GM23248 (cell line): ENCODE measurements around the gene RPL22. TPM values are rescaled to one million over a fixed set of nuclear protein-coding genes. Genes with fewer than 3 reads are reported as not detected.

ENCODE experiments used
- DNase-seq: peaks from one replicate; pipeline ENCODE4 v3.0.0-alpha.2; 2015
- H2AFZ ChIP-seq: fragments of 200-600 bp; sonication (generic); 2 replicates; pipeline ENCODE4 v1.6.1; 2016; ENCODE audit warnings: antibody characterized with exemption
- H3F3A ChIP-seq: fragments of 200-600 bp; sonication (generic); 2 replicates; pipeline ENCODE4 v1.6.1; 2016; ENCODE audit warnings: mild to moderate bottlenecking, antibody characterized with exemption, mixed run types; ENCODE audit not compliant: insufficient read depth
- H3K27ac ChIP-seq: fragments of 200-600 bp; sonication (generic); 2 replicates; pipeline ENCODE4 v1.5.1; 2016; ENCODE audit warnings: mild to moderate bottlenecking
- H3K27me3 ChIP-seq: fragments of 200-600 bp; sonication (generic); replicated peaks from 2 replicates; pipeline ENCODE4 v1.6.1; 2016; ENCODE audit warnings: mild to moderate bottlenecking; ENCODE audit not compliant: insufficient read depth
- H3K36me3 ChIP-seq: fragments of 200-600 bp; sonication (generic); 2 replicates; pipeline ENCODE4 v1.6.1; 2016; ENCODE audit warnings: low read depth, mild to moderate bottlenecking
- H3K4me1 ChIP-seq: fragments of 200-600 bp; sonication (generic); 2 replicates; pipeline ENCODE4 v1.6.1; 2016; ENCODE audit warnings: mild to moderate bottlenecking; ENCODE audit not compliant: insufficient read depth
- H3K4me2 ChIP-seq: fragments of 200-600 bp; sonication (generic); one replicate; pipeline ENCODE4 v1.6.1; 2016; ENCODE audit warnings: mild to moderate bottlenecking; ENCODE audit not compliant: unreplicated experiment
- H3K4me3 ChIP-seq: fragments of 200-600 bp; sonication (generic); 2 replicates; pipeline ENCODE4 v1.5.1; 2016; ENCODE audit warnings: mild to moderate bottlenecking
- H3K79me2 ChIP-seq: fragments of 200-600 bp; sonication (generic); 2 replicates; pipeline ENCODE4 v1.6.1; 2016; ENCODE audit warnings: mild to moderate bottlenecking; ENCODE audit not compliant: insufficient read depth
- H3K9ac ChIP-seq: fragments of 200-600 bp; sonication (generic); 2 replicates; pipeline ENCODE4 v1.6.1; 2016; ENCODE audit warnings: mild to moderate bottlenecking
- H3K9me2 ChIP-seq: fragments of 200-600 bp; sonication (generic); 2 replicates; pipeline ENCODE4 v1.6.1; 2016; ENCODE audit warnings: mixed run types, mild to moderate bottlenecking, moderate library complexity; ENCODE audit not compliant: insufficient read depth
- H3K9me3 ChIP-seq: fragments of 200-600 bp; sonication (generic); one replicate; pipeline ENCODE4 v1.6.1; 2017; ENCODE audit warnings: low read depth
- H4K20me1 ChIP-seq: fragments of 200-600 bp; sonication (generic); 2 replicates; pipeline ENCODE4 v1.6.0; 2016; ENCODE audit not compliant: insufficient read depth
- EZH2 ChIP-seq: fragments of 200-600 bp; sonication (generic); IDR thresholded peaks from 2 replicates; pipeline ENCODE4 v1.6.1; 2018; ENCODE audit warnings: antibody characterized with exemption, mild to moderate bottlenecking; ENCODE audit not compliant: insufficient read depth, poor library complexity, severe bottlenecking
- EZH2phosphoT487 ChIP-seq: fragments of 200-600 bp; sonication (generic); IDR thresholded peaks from 2 replicates; pipeline ENCODE4 v1.6.1; 2018; ENCODE audit warnings: antibody characterized with exemption, moderate library complexity, mild to moderate bottlenecking, low read depth; ENCODE audit not compliant: insufficient read depth
- WGBS, 2 experiments: methylation state at CpG; one replicate each; pipeline ENCODE4 v1.1.6; 2015 to 2017; ENCODE audit warnings: low lambda C conversion rate in 2 of 2, low coverage in 1 of 2; ENCODE audit errors: missing lambda C conversion rate in 2 of 2; 5-methylcytosine and 5-hydroxymethylcytosine counted together
- in situ Hi-C: fragments of 300-500 bp; cut with MboI; formaldehyde crosslinking; loops from 2 replicates; pipeline ENCODE4 v1.15.0; 2020
- polyA plus RNA-seq: library from polyadenylated mRNA; unstranded; fragments of >200 nt; fragmentation: Nextera tagmentation; extraction: Ambion mirVana; gene quantifications from 2 replicates; pipeline ENCODE4 v1.2.1, GENCODE V29; 2016
- total RNA-seq: library from RNA; depleted of rRNA; stranded (reverse); fragments of >200 nt; shearing (Covaris generic); gene quantifications from 2 replicates; pipeline ENCODE4 v1.2.3, GENCODE V29; 2014

RPL22 gene
- total and polyA plus RNA-seq, 2 experiments from 2014 or later = 127 to 137 TPM

- no peak for DNase-seq
- H2AFZ ChIP-seq = no peak overlapping the region
- 71 to 94% methylated on average over 1 of the region's 1 CpG for WGBS, 2 experiments
- H3K27ac ChIP-seq = no peak overlapping the region
- no peaks in the 10 kb centered on the region for H3K4me1 ChIP-seq
- TF ChIP-seq EZH2 (no peak), EZH2phosphoT487 (no peak)
- H3K79me2 ChIP-seq = no peaks in the 10 kb centered on the region
- H4K20me1 ChIP-seq = no peaks in the 10 kb centered on the region
- H3K9ac ChIP-seq = no peak overlapping the region
- H3K27me3 ChIP-seq = no peaks in the 10 kb centered on the region
- H3K4me3 ChIP-seq = no peak overlapping the region
- in situ Hi-C loops = no loop called here
- no peaks in the 10 kb centered on the region for H3K9me2 ChIP-seq
- H3F3A ChIP-seq = no peaks in the 10 kb centered on the region
- no peak overlapping the region for H3K4me2 ChIP-seq
- no peaks in the 10 kb centered on the region for H3K9me3 ChIP-seq
- H3K36me3 ChIP-seq = no peaks in the 10 kb centered on the region
Measured at GRCh38 chr1:6149597-6149996, 49.8 kb downstream of the RPL22 start.

GRCh38 chr1:6148497-6149241, 50.7 kb downstream of the RPL22 start:
- Histone ChIP-seq H3K4me3 (no peak overlapping the region), H3K27ac (no peak overlapping the region), H3K9me2 (no peaks in the 10 kb centered on the region), H3K79me2 (no peaks in the 10 kb centered on the region), H3F3A (no peaks in the 10 kb centered on the region), H3K36me3 (no peaks in the 10 kb centered on the region), H3K27me3 (no peaks in the 10 kb centered on the region), H3K9ac (no peak overlapping the region), H3K4me1 (no peaks in the 10 kb centered on the region), H2AFZ (no peak overlapping the region), H4K20me1 (no peaks in the 10 kb centered on the region), H3K9me3 (no peaks in the 10 kb centered on the region), H3K4me2 (no peak overlapping the region)
- TF ChIP-seq EZH2phosphoT487 (no peak), EZH2 (no peak)
- in situ Hi-C loops = no loop called here
- WGBS, 2 experiments = 12 to 14% methylated on average over 31 to 53 of the region's 53 CpGs
- DNase-seq = peak; percentile 49

GRCh38 chr1:6145864-6146410, 53.5 kb downstream of the RPL22 start:
- in situ Hi-C loops = no loop called here
- Histone ChIP-seq H3F3A (no peaks in the 10 kb centered on the region), H3K4me2 (no peak overlapping the region), H3K27me3 (no peaks in the 10 kb centered on the region), H3K9me3 (no peaks in the 10 kb centered on the region), H2AFZ (no peak overlapping the region), H3K79me2 (no peaks in the 10 kb centered on the region), H3K4me1 (no peaks in the 10 kb centered on the region), H3K9ac (no peak overlapping the region), H3K27ac (no peak overlapping the region), H3K4me3 (no peak overlapping the region), H3K9me2 (no peaks in the 10 kb centered on the region), H3K36me3 (no peaks in the 10 kb centered on the region), H4K20me1 (no peaks in the 10 kb centered on the region)
- DNase-seq = no peak
- TF ChIP-seq EZH2 = no peak
- whole genome bisulfite sequencing, 2 experiments = 59 to 62% methylated on average over 22 to 24 of the region's 24 CpGs

- no peaks in the 10 kb centered on the region for H3K36me3 ChIP-seq
- no peak for DNase-seq
- no peak overlapping the region for H3K9ac ChIP-seq
- no peaks in the 10 kb centered on the region for H4K20me1 ChIP-seq
- no peak overlapping the region for H3K4me3 ChIP-seq
- H3F3A ChIP-seq = no peaks in the 10 kb centered on the region
- H3K27ac ChIP-seq = no peak overlapping the region
- no peak overlapping the region for H2AFZ ChIP-seq
- no peaks in the 10 kb centered on the region for H3K9me3 ChIP-seq
- no peak for TF ChIP-seq EZH2
- no peak for TF ChIP-seq EZH2phosphoT487
- H3K4me2 ChIP-seq = no peak overlapping the region
- WGBS, 2 experiments = 29 to 34% methylated on average over 2 of the region's 2 CpGs
- in situ Hi-C loops = no loop called here
- H3K27me3 ChIP-seq = no peaks in the 10 kb centered on the region
- H3K9me2 ChIP-seq = no peaks in the 10 kb centered on the region
- H3K4me1 ChIP-seq = no peaks in the 10 kb centered on the region
- no peaks in the 10 kb centered on the region for H3K79me2 ChIP-seq
Measured at GRCh38 chr1:6145396-6145750, 54.0 kb downstream of the RPL22 start.
